B cell (primary cell): ENCODE measurements around the gene IZUMO1. TPM values are rescaled to one million over a fixed set of nuclear protein-coding genes. Genes with fewer than 3 reads are reported as not detected.

Experiments used
- ATAC-seq: fragments of 200-7000 bp; cut with Tn5 transposase; one replicate; pipeline ENCODE4 v1.10.0; 2021; ENCODE audit warnings: low read depth, mild to moderate bottlenecking, moderate number of reproducible peaks, moderate library complexity
- CTCF ChIA-PET: fragments of 350-600 bp; sonication (Branson Sonifier 250); formaldehyde crosslinking; loops from one replicate; lab custom pipeline; 2021; ENCODE audit warnings: antibody characterized with exemption, inconsistent platforms; lab: Charles Lee
- POLR2A ChIA-PET: fragments of 350-600 bp; sonication (Branson Sonifier 250); formaldehyde crosslinking; loops from one replicate; lab custom pipeline; 2021; ENCODE audit warnings: antibody characterized with exemption; lab: Charles Lee
- DNase-seq: peaks from one replicate; pipeline ENCODE4 v3.0.0; 2013
- H2AFZ ChIP-seq: 2 replicates; pipeline ENCODE4 v1.6.1; 2012; ENCODE audit warnings: mild to moderate bottlenecking, low read depth, low read length; ENCODE audit not compliant: insufficient read depth, poor library complexity, severe bottlenecking
- H3K27ac ChIP-seq, 2 donors: 1 replicate in 1 of 2; 2 replicates in 1 of 2; pipeline ENCODE4 v1.5.1; 2012 to 2013; ENCODE audit warnings: low read length in 2 of 2, mild to moderate bottlenecking in 2 of 2, moderate library complexity in 1 of 2
- H3K27me3 ChIP-seq, 4 experiments: fragments of 200-600 bp in 1 of 4; sonication (generic) in 1 of 4; replicated peaks in 1 of 4; 1 replicate in 2 of 4; 2 replicates in 2 of 4; pipeline versions ENCODE4 v1.6.1 to v1.7.0; 2013 to 2016; ENCODE audit warnings: low read length in 3 of 4, mild to moderate bottlenecking in 2 of 4, mixed read lengths in 1 of 4, moderate library complexity in 1 of 4; ENCODE audit not compliant: insufficient read depth in 4 of 4, control insufficient read depth in 3 of 4; ENCODE audit errors: control extremely low read depth in 1 of 4
- H3K36me3 ChIP-seq, 2 experiments: replicated peaks in 1 of 2; 1 replicate in 1 of 2; 2 replicates in 1 of 2; pipeline versions ENCODE4 v1.6.1 to v1.7.1; 2013; ENCODE audit warnings: low read length in 1 of 2; ENCODE audit not compliant: insufficient read depth in 2 of 2, control insufficient read depth in 1 of 2; ENCODE audit errors: control extremely low read depth in 1 of 2, extremely low read depth in 1 of 2
- H3K4me1 ChIP-seq, 2 donors: fragments of 200-600 bp in 1 of 2; sonication (generic) in 1 of 2; 1 replicate in 1 of 2; 2 replicates in 1 of 2; pipeline versions ENCODE4 v1.5.1 to v1.6.1; 2013 to 2017; ENCODE audit warnings: low read length in 2 of 2; ENCODE audit not compliant: control insufficient read depth in 2 of 2, insufficient read depth in 2 of 2
- H3K4me2 ChIP-seq: replicated peaks from 2 replicates; pipeline ENCODE3; 2012; ENCODE audit warnings: mild to moderate bottlenecking, low read depth, low read length; ENCODE audit not compliant: poor library complexity, severe bottlenecking
- H3K4me3 ChIP-seq, 5 experiments: fragments of 200-600 bp in 1 of 5; sonication (generic) in 1 of 5; 1 replicate in 3 of 5; 2 replicates in 2 of 5; pipeline versions ENCODE4 v1.5.1 to v1.7.0; 2011 to 2016; ENCODE audit warnings: low read length in 4 of 5, mild to moderate bottlenecking in 4 of 5, low read depth in 2 of 5, control low read depth in 1 of 5, moderate library complexity in 1 of 5; ENCODE audit not compliant: insufficient read depth in 1 of 5; ENCODE audit errors: control extremely low read depth in 1 of 5, extremely low read depth in 1 of 5
- H3K79me2 ChIP-seq: fragments of 200-600 bp; sonication (generic); one replicate; pipeline ENCODE4 v1.6.0; 2016; ENCODE audit warnings: low read length; ENCODE audit not compliant: control insufficient read depth, insufficient read depth
- H3K9ac ChIP-seq: fragments of 200-600 bp; sonication (generic); 2 replicates; pipeline ENCODE4 v1.6.1; 2017; ENCODE audit warnings: mild to moderate bottlenecking, low read length, moderate library complexity
- H3K9me3 ChIP-seq, 3 donors: one replicate each; pipeline versions ENCODE4 v1.6.1 to v1.7.1; 2013; ENCODE audit warnings: low read length in 2 of 3; ENCODE audit not compliant: control insufficient read depth in 2 of 3, insufficient read depth in 1 of 3; ENCODE audit errors: control extremely low read depth in 1 of 3
- H4K20me1 ChIP-seq: 2 replicates; pipeline ENCODE4 v1.6.0; 2012; ENCODE audit warnings: mild to moderate bottlenecking, low read length; ENCODE audit not compliant: insufficient read depth, control insufficient read depth, poor library complexity, severe bottlenecking
- H3K27ac Mint-ChIP-seq: one replicate; pipeline ENCODE4 v1.8.0; 2021; ENCODE audit warnings: mixed read lengths
- H3K27me3 Mint-ChIP-seq: one replicate; pipeline ENCODE4 v1.8.0; 2021; ENCODE audit warnings: mixed read lengths
- H3K4me1 Mint-ChIP-seq: one replicate; pipeline ENCODE4 v1.8.0; 2021; ENCODE audit warnings: mixed read lengths
- H3K4me3 Mint-ChIP-seq: one replicate; pipeline ENCODE4 v1.8.0; 2021; ENCODE audit warnings: mixed read lengths
- H3K9me3 Mint-ChIP-seq: one replicate; pipeline ENCODE4 v1.8.0; 2022; ENCODE audit warnings: mixed read lengths; ENCODE audit not compliant: insufficient read depth
- EZH2 ChIP-seq: IDR thresholded peaks from 2 replicates; pipeline ENCODE4 v1.6.1; 2012; ENCODE audit warnings: borderline replicate concordance, low read depth, mild to moderate bottlenecking, moderate library complexity, low read length; ENCODE audit not compliant: insufficient read depth, poor library complexity, severe bottlenecking
- WGBS: methylation state at CpG from one replicate; pipeline ENCODE4 v1.1.5; 2013; ENCODE audit warnings: missing lambda C conversion rate; ENCODE audit not compliant: insufficient coverage; 5-methylcytosine and 5-hydroxymethylcytosine counted together
- intact Hi-C: fragments of 100-400 bp; cut with micrococcal nuclease; formaldehyde crosslinking; loops from one replicate; pipeline ENCODE4 v1.10.0; 2022
- polyA plus RNA-seq: library from polyadenylated mRNA; depleted of rRNA; stranded (reverse); fragments of >200 nt; gene quantifications from 2 replicates; pipeline ENCODE4 v1.2.3, GENCODE V29; 2012
- total RNA-seq, 2 donors: library from RNA; stranded (reverse); fragments of 120-200 nt in 1 of 2; gene quantifications; 1 replicate in 1 of 2; 2 replicates in 1 of 2; pipeline versions ENCODE4 v1.2.3 to v1.2.4, GENCODE V29; 2013 to 2022
- TF ChIP-seq, protein P1 (sequence below): fragments of 200-600 bp; IDR thresholded peaks from one replicate; pipeline ENCODE4 v1.8.0; 2022; ENCODE audit warnings: antibody characterized with exemption, mild to moderate bottlenecking

IZUMO1 gene
- total and polyA plus RNA-seq, 2 donors (not counting 1 experiment from before 2014, with no cell fraction given): not detected

DNA sequence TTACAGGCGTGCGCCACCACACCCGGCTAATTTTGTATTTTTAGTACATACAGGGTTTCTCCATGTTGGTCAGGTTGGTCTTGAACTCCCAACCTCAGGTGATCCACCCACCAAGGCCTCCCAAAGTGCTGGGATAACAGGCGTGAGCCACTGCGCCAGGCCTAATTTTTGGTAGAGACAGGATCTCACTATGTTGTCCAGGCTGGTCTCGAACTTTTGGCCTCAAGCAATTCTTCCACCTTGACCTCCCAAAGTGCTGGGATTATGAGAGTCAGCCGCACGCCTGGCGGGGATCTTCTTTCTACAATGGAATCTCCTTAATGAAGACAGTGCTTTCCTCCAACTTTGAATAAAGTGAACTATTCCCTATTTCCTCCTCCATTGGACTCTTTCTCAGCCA is 12.1 kb downstream of the IZUMO1 start:
- peaks cover 0 to 8% (median 0%) of the 10 kb centered on the region in 3 donors for H3K9me3 ChIP-seq
- intact Hi-C loops: no loop called here
- Mint-ChIP-seq H3K4me3 (no peak overlapping the region), H3K9me3 (no peaks in the 10 kb centered on the region), H3K4me1 (peaks cover 4% of the 10 kb centered on the region), H3K27ac (no peak overlapping the region), H3K27me3 (no peaks in the 10 kb centered on the region)
- POLR2A ChIA-PET: no interaction called here
- no peak overlapping the region for H3K27ac ChIP-seq
- DNase-seq (no peak), ATAC-seq (no peak)
- H3K4me2 ChIP-seq: no peak overlapping the region
- no peak for TF ChIP-seq EZH2
- TF ChIP-seq, protein P1, sequence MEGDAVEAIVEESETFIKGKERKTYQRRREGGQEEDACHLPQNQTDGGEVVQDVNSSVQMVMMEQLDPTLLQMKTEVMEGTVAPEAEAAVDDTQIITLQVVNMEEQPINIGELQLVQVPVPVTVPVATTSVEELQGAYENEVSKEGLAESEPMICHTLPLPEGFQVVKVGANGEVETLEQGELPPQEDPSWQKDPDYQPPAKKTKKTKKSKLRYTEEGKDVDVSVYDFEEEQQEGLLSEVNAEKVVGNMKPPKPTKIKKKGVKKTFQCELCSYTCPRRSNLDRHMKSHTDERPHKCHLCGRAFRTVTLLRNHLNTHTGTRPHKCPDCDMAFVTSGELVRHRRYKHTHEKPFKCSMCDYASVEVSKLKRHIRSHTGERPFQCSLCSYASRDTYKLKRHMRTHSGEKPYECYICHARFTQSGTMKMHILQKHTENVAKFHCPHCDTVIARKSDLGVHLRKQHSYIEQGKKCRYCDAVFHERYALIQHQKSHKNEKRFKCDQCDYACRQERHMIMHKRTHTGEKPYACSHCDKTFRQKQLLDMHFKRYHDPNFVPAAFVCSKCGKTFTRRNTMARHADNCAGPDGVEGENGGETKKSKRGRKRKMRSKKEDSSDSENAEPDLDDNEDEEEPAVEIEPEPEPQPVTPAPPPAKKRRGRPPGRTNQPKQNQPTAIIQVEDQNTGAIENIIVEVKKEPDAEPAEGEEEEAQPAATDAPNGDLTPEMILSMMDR: no peak
- H4K20me1 ChIP-seq: no peaks in the 10 kb centered on the region
- CTCF ChIA-PET: no interaction called here
- peaks cover 0 to 3% (median 0%) of the 10 kb centered on the region in 4 experiments for H3K27me3 ChIP-seq
- WGBS: 97% methylated on average over 6 of the region's 9 CpGs
- no peak overlapping the region for H3K9ac ChIP-seq
- no peak overlapping the region for H3K4me3 ChIP-seq
- H2AFZ ChIP-seq: no peak overlapping the region
- no peaks in the 10 kb centered on the region for H3K36me3 ChIP-seq
- no peaks in the 10 kb centered on the region for H3K79me2 ChIP-seq
- peaks cover 5 to 7% of the 10 kb centered on the region in 2 donors for H3K4me1 ChIP-seq

- no peaks in the 10 kb centered on the region for H3K27me3 ChIP-seq
- ATAC-seq (no peak), DNase-seq (no peak)
- no peaks in the 10 kb centered on the region for H4K20me1 ChIP-seq
- no peak overlapping the region for H3K4me3 ChIP-seq
- ChIA-PET CTCF (interaction anchor here (1.6 kb wide), 1 partner anchor 111 kb away, joined by 4 read pairs; no protein-coding TSS in a partner anchor), POLR2A (no interaction called here)
- no peak overlapping the region for H3K4me3 Mint-ChIP-seq
- peaks cover 3% of the 10 kb centered on the region for H3K4me1 Mint-ChIP-seq
- peaks cover 0 to 15% (median 8%) of the 10 kb centered on the region in 3 donors for H3K9me3 ChIP-seq
- intact Hi-C loops: no loop called here
- no peak overlapping the region for H2AFZ ChIP-seq
- peaks cover 2% of the 10 kb centered on the region for H3K9me3 Mint-ChIP-seq
- H3K27ac Mint-ChIP-seq: no peak overlapping the region
- H3K27ac ChIP-seq: no peak overlapping the region
- H3K27me3 Mint-ChIP-seq: no peaks in the 10 kb centered on the region
- peaks cover 4 to 5% of the 10 kb centered on the region in 2 donors for H3K4me1 ChIP-seq
- H3K79me2 ChIP-seq: no peaks in the 10 kb centered on the region
- TF ChIP-seq, protein P1: no peak
- TF ChIP-seq EZH2: no peak
- H3K4me2 ChIP-seq: no peak overlapping the region
- H3K9ac ChIP-seq: no peak overlapping the region
- no peaks in the 10 kb centered on the region for H3K36me3 ChIP-seq
- WGBS: 92% methylated on average over 4 of the region's 4 CpGs
Measured at GRCh38 chr19:48731452-48731851, 15.3 kb downstream of the IZUMO1 start.
